ENCODE measurements around the gene SFMBT1.

- TF ChIP-seq EZH2phosphoT487 (IDR thresholded peaks at IDR 0.05; ENCODE audit: low read depth, severe bottlenecking, unreplicated experiment) (no peak), CTCF (IDR thresholded peaks at IDR 0.05; ENCODE audit: poor library complexity) (no peak), EZH2 (IDR thresholded peaks at IDR 0.05; ENCODE audit: borderline replicate concordance) (no peak)
Observed at GRCh38 chr3:53005338-53005737, 40.5 kb downstream of the SFMBT1 start.

All from hepatocyte (in vitro differentiated cells).